ENCODE data around the gene SLC44A4.
"Not testable (repeated sequence)": the region's sequence is repeated elsewhere in the genome, so short reads cannot be mapped to it uniquely, and the experiment has no call there.

The SLC44A4 gene

GRCh38 chr6:31851980-31852718 lies 26.6 kb downstream of the SLC44A4 start:
- H3K4me3 ChIP-seq (ENCODE audit: low read length); H3K27me3 ChIP-seq (ENCODE audit: insufficient read depth, low read length); H3K4me1 ChIP-seq (ENCODE audit: insufficient read depth, low read length); H2AFZ ChIP-seq (ENCODE audit: low read depth, low read length); H3K9me3 ChIP-seq (ENCODE audit: low read length); H3K36me3 ChIP-seq (ENCODE audit: insufficient read depth, low read length): not testable (repeated sequence)

GRCh38 chr6:31851485-31851832 lies 27.3 kb downstream of the SLC44A4 start:
- H3K36me3 ChIP-seq (ENCODE audit: insufficient read depth, low read length): no peaks in the 10 kb centered on the region
- no peaks in the 10 kb centered on the region for H3K27me3 ChIP-seq (ENCODE audit: insufficient read depth, low read length)
- no peak overlapping the region for H3K4me3 ChIP-seq (ENCODE audit: low read length)
- peaks cover 3% of the 10 kb centered on the region for H3K9me3 ChIP-seq (ENCODE audit: low read length)
- H2AFZ ChIP-seq (ENCODE audit: low read depth, low read length): no peak overlapping the region
- no peaks in the 10 kb centered on the region for H3K4me1 ChIP-seq (ENCODE audit: insufficient read depth, low read length)

- Histone ChIP-seq H3K9me3 (ENCODE audit: low read length) (peaks cover 3% of the 10 kb centered on the region), H3K27me3 (ENCODE audit: insufficient read depth, low read length) (no peaks in the 10 kb centered on the region), H2AFZ (ENCODE audit: low read depth, low read length) (no peak overlapping the region), H3K4me1 (ENCODE audit: insufficient read depth, low read length) (no peaks in the 10 kb centered on the region), H3K36me3 (ENCODE audit: insufficient read depth, low read length) (no peaks in the 10 kb centered on the region), H3K4me3 (ENCODE audit: low read length) (no peak overlapping the region)
Observed at GRCh38 chr6:31850765-31851484, 27.9 kb downstream of the SLC44A4 start.

- H3K4me1 ChIP-seq (ENCODE audit: insufficient read depth, low read length): no peaks in the 10 kb centered on the region
- no peak overlapping the region for H3K4me3 ChIP-seq (ENCODE audit: low read length)
- H3K9me3 ChIP-seq (ENCODE audit: low read length): no peaks in the 10 kb centered on the region
- no peaks in the 10 kb centered on the region for H3K27me3 ChIP-seq (ENCODE audit: insufficient read depth, low read length)
- H2AFZ ChIP-seq (ENCODE audit: low read depth, low read length): no peak overlapping the region
- H3K36me3 ChIP-seq (ENCODE audit: insufficient read depth, low read length): no peaks in the 10 kb centered on the region
Observed at GRCh38 chr6:31847276-31847978, 31.4 kb downstream of the SLC44A4 start.

- Histone ChIP-seq H3K9me3 (ENCODE audit: low read length) (no peaks in the 10 kb centered on the region), H3K4me3 (ENCODE audit: low read length) (no peak overlapping the region), H3K4me1 (ENCODE audit: insufficient read depth, low read length) (no peaks in the 10 kb centered on the region), H2AFZ (ENCODE audit: low read depth, low read length) (no peak overlapping the region), H3K36me3 (ENCODE audit: insufficient read depth, low read length) (peaks cover 10% of the 10 kb centered on the region), H3K27me3 (ENCODE audit: insufficient read depth, low read length) (no peaks in the 10 kb centered on the region)
Observed at GRCh38 chr6:31844507-31844906, 34.3 kb downstream of the SLC44A4 start.

GRCh38 chr6:31842053-31842452 lies 36.7 kb downstream of the SLC44A4 start:
- Histone ChIP-seq H3K9me3 (ENCODE audit: low read length) (no peaks in the 10 kb centered on the region), H2AFZ (ENCODE audit: low read depth, low read length) (no peak overlapping the region), H3K36me3 (ENCODE audit: insufficient read depth, low read length) (peaks cover 34% of the 10 kb centered on the region)

GRCh38 chr6:31839779-31840126 lies 39.0 kb downstream of the SLC44A4 start:
- H3K36me3 ChIP-seq (ENCODE audit: insufficient read depth, low read length): peaks cover 46% of the 10 kb centered on the region
- H3K4me3 ChIP-seq (ENCODE audit: low read length); H3K27me3 ChIP-seq (ENCODE audit: insufficient read depth, low read length); H2AFZ ChIP-seq (ENCODE audit: low read depth, low read length); H3K9me3 ChIP-seq (ENCODE audit: low read length): not testable (repeated sequence)
- H3K4me1 ChIP-seq (ENCODE audit: insufficient read depth, low read length): peaks cover 21% of the 10 kb centered on the region

More at GRCh38 chr6:31842053-31842452, 36.7 kb downstream of the SLC44A4 start:
- no peaks in the 10 kb centered on the region for H3K27me3 ChIP-seq (ENCODE audit: insufficient read depth, low read length)
- H3K4me1 ChIP-seq (ENCODE audit: insufficient read depth, low read length): peaks cover 8% of the 10 kb centered on the region
- no peak overlapping the region for H3K4me3 ChIP-seq (ENCODE audit: low read length)

GRCh38 chr6:31838968-31839367 lies 39.8 kb downstream of the SLC44A4 start:
- H3K9me3 ChIP-seq (ENCODE audit: low read length): no peaks in the 10 kb centered on the region
- no peaks in the 10 kb centered on the region for H3K27me3 ChIP-seq (ENCODE audit: insufficient read depth, low read length)
- no peak overlapping the region for H3K4me3 ChIP-seq (ENCODE audit: low read length)
- no peak overlapping the region for H2AFZ ChIP-seq (ENCODE audit: low read depth, low read length)
- peaks cover 46% of the 10 kb centered on the region for H3K36me3 ChIP-seq (ENCODE audit: insufficient read depth, low read length)
- H3K4me1 ChIP-seq (ENCODE audit: insufficient read depth, low read length): peaks cover 24% of the 10 kb centered on the region

GRCh38 chr6:31838114-31838553 lies 40.7 kb downstream of the SLC44A4 start:
- not testable (repeated sequence) for H3K4me3 ChIP-seq (ENCODE audit: low read length)
- Histone ChIP-seq H3K36me3 (ENCODE audit: insufficient read depth, low read length) (peaks cover 46% of the 10 kb centered on the region), H3K4me1 (ENCODE audit: insufficient read depth, low read length) (peaks cover 24% of the 10 kb centered on the region)

GRCh38 chr6:31837369-31838113 lies 41.3 kb downstream of the SLC44A4 start:
- peaks cover 46% of the 10 kb centered on the region for H3K36me3 ChIP-seq (ENCODE audit: insufficient read depth, low read length)
- peak overlapping the region; percentile 81 for H3K4me3 ChIP-seq (ENCODE audit: low read length)
- peaks cover 24% of the 10 kb centered on the region for H3K4me1 ChIP-seq (ENCODE audit: insufficient read depth, low read length)
- H3K9me3 ChIP-seq (ENCODE audit: low read length): no peaks in the 10 kb centered on the region
- no peaks in the 10 kb centered on the region for H3K27me3 ChIP-seq (ENCODE audit: insufficient read depth, low read length)
- no peak overlapping the region for H2AFZ ChIP-seq (ENCODE audit: low read depth, low read length)

More at GRCh38 chr6:31838114-31838553, 40.7 kb downstream of the SLC44A4 start:
- not testable (repeated sequence) for H3K27me3 ChIP-seq (ENCODE audit: insufficient read depth, low read length); H3K9me3 ChIP-seq (ENCODE audit: low read length); H2AFZ ChIP-seq (ENCODE audit: low read depth, low read length)

- Histone ChIP-seq H3K4me3 (ENCODE audit: low read length) (peak overlapping the region; percentile 81), H3K27me3 (ENCODE audit: insufficient read depth, low read length) (no peaks in the 10 kb centered on the region), H3K9me3 (ENCODE audit: low read length) (no peaks in the 10 kb centered on the region), H3K36me3 (ENCODE audit: insufficient read depth, low read length) (peaks cover 46% of the 10 kb centered on the region), H2AFZ (ENCODE audit: low read depth, low read length) (no peak overlapping the region), H3K4me1 (ENCODE audit: insufficient read depth, low read length) (peaks cover 24% of the 10 kb centered on the region)
Observed at GRCh38 chr6:31836474-31837368, 42.1 kb downstream of the SLC44A4 start.

GRCh38 chr6:31836047-31836473 lies 42.7 kb downstream of the SLC44A4 start:
- Histone ChIP-seq H3K36me3 (ENCODE audit: insufficient read depth, low read length) (peaks cover 46% of the 10 kb centered on the region), H2AFZ (ENCODE audit: low read depth, low read length) (no peak overlapping the region), H3K9me3 (ENCODE audit: low read length) (no peaks in the 10 kb centered on the region), H3K4me3 (ENCODE audit: low read length) (peak overlapping the region; percentile 81), H3K27me3 (ENCODE audit: insufficient read depth, low read length) (no peaks in the 10 kb centered on the region), H3K4me1 (ENCODE audit: insufficient read depth, low read length) (peaks cover 25% of the 10 kb centered on the region)

All from neuron (in vitro differentiated cells).